ENCODE data around the gene ZNF750.

The ZNF750 gene

GRCh38 chr17:82780971-82781893, 58.6 kb downstream of the ZNF750 start:
- TF ChIP-seq RAD21 (IDR thresholded peaks at IDR 0.05; ENCODE audit: low read depth) (no peak), MAX (IDR thresholded peaks at IDR 0.05) (no peak), CREB1 (IDR thresholded peaks at IDR 0.05; ENCODE audit: low read depth) (no peak), REST (IDR thresholded peaks at IDR 0.05; ENCODE audit: low read depth) (no peak), EP300 (IDR thresholded peaks at IDR 0.05; ENCODE audit: borderline replicate concordance) (no peak), USF1 (IDR thresholded peaks at IDR 0.05) (no peak), TEAD4 (IDR thresholded peaks at IDR 0.05) (no peak), TCF12 (IDR thresholded peaks at IDR 0.05; ENCODE audit: low read depth) (no peak), CEBPB (IDR thresholded peaks at IDR 0.05) (no peak), ZBTB7A (IDR thresholded peaks at IDR 0.05; ENCODE audit: low read depth) (no peak), TAF1 (IDR thresholded peaks at IDR 0.05; ENCODE audit: low read depth) (no peak), FOXM1 (IDR thresholded peaks at IDR 0.05; ENCODE audit: borderline replicate concordance, low read depth) (no peak), NFIC (IDR thresholded peaks at IDR 0.05) (no peak)

GRCh38 chr17:82780195-82780594, 59.6 kb downstream of the ZNF750 start:
- TF ChIP-seq REST (IDR thresholded peaks at IDR 0.05; ENCODE audit: low read depth) (no peak), TEAD4 (IDR thresholded peaks at IDR 0.05) (no peak), EGR1 (IDR thresholded peaks at IDR 0.05) (no peak), ZBTB7A (IDR thresholded peaks at IDR 0.05; ENCODE audit: low read depth) (no peak)

GRCh38 chr17:82779541-82779940, 60.3 kb downstream of the ZNF750 start:
- TF ChIP-seq YY1 (IDR thresholded peaks at IDR 0.05; ENCODE audit: low read depth), result no peak
- TF ChIP-seq CREB1 (IDR thresholded peaks at IDR 0.05; ENCODE audit: low read depth), result no peak
- TF ChIP-seq TCF12 (IDR thresholded peaks at IDR 0.05; ENCODE audit: low read depth), result no peak
- TF ChIP-seq ZBTB7A (IDR thresholded peaks at IDR 0.05; ENCODE audit: low read depth), result no peak
- no peak for TF ChIP-seq REST (IDR thresholded peaks at IDR 0.05; ENCODE audit: low read depth)
- no peak for TF ChIP-seq RAD21 (IDR thresholded peaks at IDR 0.05; ENCODE audit: low read depth)
- no peak for TF ChIP-seq CEBPB (IDR thresholded peaks at IDR 0.05)
- no peak for TF ChIP-seq USF1 (IDR thresholded peaks at IDR 0.05)
- TF ChIP-seq NFIC (IDR thresholded peaks at IDR 0.05), result no peak
- TF ChIP-seq FOXM1 (IDR thresholded peaks at IDR 0.05; ENCODE audit: borderline replicate concordance, low read depth), result no peak
- TF ChIP-seq EGR1 (IDR thresholded peaks at IDR 0.05), result no peak
- TF ChIP-seq EP300 (IDR thresholded peaks at IDR 0.05; ENCODE audit: borderline replicate concordance), result no peak
- TF ChIP-seq TEAD4 (IDR thresholded peaks at IDR 0.05), result no peak
- TF ChIP-seq MAX (IDR thresholded peaks at IDR 0.05), result no peak
- no peak for TF ChIP-seq TAF1 (IDR thresholded peaks at IDR 0.05; ENCODE audit: low read depth)
